HG02938 (cell line): ENCODE measurements around the gene DCAF5.
"Not testable (repeated sequence)": the region's sequence is repeated elsewhere in the genome, so short reads cannot be mapped to it uniquely, and the experiment has no call there.

Experiments used
- ATAC-seq: cut with Tn5 transposase; IDR thresholded peaks from one replicate; pipeline ENCODE4 v1.9.1; 2021; ENCODE audit warnings: mild to moderate bottlenecking, moderate library complexity; ENCODE audit not compliant: unreplicated experiment

Gene DCAF5

DNA sequence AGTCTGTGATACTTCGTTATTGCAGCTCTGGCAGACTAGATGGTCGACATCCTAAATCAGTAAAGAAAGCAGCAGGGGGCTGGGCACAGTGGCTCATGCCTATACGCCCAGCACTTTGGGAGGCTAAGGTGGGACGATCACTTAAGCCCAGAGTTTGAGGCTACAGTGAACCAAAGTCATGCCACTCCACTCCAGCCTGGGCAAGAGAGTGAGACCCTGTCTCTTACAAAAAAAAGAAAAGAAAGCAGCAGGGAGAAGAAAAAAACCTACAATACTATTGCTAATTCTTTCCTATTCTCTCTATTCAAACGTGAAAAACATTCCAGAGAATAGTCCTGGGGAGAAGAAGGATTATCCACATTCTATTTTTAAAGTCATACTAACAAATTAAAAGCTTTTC lies 79.5 kb downstream of the DCAF5 start:
- ATAC-seq, result no peak

DNA sequence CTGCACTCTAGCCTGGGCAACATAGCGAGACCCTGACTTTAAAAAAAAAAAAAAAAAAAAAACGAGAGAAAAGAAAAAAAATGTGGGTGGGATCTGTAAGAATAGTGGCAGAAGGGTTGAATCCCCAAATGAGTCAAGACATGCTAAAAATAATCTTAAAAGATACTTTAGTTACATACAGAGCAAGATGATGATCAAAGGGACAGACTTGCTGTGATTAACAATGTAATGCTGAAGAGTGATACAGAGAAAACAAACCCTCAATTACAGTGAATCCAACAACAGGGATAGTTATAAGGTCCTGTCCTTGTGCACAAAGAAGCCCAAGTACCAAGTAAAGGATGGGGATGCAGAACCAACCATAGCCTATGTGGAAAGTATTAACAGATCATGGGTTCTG lies 80.3 kb downstream of the DCAF5 start:
- ATAC-seq, result no peak

GRCh38 chr14:69068744-69069421 lies 84.0 kb downstream of the DCAF5 start:
- ATAC-seq, result no peak

DNA sequence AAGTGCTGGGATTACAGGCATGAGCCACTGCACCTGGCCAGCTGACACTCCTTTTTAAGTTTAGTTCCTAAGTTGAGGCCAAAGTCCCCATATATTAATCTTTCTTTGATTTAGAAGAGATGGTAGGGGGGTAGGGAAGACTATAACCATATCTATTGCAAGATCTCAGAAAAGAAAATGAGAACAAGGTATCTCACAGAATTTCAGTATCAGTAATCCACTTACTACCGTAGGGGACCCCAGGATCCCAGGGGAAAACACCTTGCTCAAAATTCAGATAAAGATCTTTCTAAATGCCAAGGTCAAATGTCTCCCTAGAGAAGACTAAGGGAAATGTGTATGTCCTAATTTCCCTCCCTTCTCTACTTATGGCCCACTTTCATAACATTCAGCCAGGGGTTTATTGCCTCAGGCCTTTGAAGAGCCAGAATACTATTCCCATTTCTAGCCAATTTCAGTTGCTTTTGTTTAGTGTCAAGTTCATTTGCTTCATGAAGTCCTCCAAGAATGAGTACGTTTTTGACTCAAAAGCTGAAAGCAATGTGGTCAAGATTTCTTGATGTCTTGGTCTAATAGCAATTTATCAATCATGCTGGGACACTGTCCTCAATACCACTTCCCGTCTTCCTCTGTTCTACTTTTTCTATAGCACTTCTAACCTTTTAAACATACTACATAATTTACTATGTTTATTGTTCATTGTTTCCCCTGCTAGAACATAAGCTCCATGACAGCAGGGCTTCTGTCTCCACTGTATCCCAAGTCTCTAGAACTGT lies 86.3 kb downstream of the DCAF5 start:
- ATAC-seq, result no peak

DNA sequence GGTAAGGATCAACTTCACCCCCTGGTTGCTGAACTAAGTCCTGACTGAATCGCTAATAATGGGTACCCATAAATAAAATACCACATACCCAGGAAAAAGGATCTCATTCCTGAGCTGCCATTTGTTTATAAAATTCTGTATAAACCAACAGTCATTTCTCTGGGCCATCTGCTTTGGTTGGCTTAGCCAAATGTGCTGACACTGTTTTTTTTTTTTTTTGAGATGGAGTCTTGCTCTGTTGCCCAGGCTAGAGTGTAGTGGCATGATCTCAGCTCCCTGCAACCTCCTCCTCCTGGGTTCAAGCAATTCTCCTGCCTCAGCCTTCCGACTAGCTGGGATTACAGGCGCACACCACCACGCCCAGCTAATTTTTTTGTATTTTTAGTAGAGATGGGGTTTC lies 87.0 kb downstream of the DCAF5 start:
- not testable (repeated sequence) for ATAC-seq

DNA sequence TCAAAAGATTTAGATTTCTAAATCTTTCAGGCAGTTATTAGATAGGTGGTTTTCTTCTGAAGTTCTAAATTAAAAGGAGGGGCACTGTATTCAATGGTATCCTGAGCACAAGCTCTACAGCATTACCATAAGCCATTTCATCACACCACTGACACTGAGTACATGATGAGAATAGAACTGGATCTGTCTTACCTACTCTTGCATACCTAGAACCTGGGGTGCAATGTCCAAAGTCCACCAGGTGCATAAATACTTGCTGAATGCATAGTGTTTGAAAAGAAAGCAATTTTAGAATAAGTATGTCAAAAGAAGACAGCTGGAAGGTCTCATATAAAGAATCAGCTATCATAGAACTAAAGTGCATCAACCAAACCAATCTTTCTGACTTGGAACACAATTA lies 88.3 kb downstream of the DCAF5 start:
- no peak for ATAC-seq

- no peak for ATAC-seq
These were observed 93.0 kb downstream of the DCAF5 start for GRCh38 chr14:69059658-69060623.

GRCh38 chr14:69055999-69056788 lies 96.7 kb downstream of the DCAF5 start:
- ATAC-seq, result no peak

DNA sequence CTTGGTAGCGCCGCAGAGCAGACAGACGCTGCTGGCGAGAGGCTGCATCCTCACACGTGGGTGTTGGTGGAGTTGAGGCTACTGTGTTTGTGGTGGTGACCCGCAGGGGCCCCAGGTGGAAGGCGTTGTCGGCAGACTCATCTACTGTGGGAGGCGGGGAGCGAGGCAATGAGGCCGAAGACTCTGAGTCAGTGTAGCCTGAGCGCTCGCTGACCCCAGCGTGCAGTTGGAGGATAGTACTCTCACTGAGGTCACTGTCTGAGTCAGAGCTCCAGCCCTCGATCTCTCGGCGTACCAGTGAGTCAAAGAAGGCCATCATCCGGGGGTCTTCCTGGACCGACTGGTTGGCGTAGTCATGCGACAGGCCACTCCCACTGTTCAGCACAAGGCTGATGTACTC lies 97.8 kb downstream of the DCAF5 start:
- ATAC-seq, result no peak

- ATAC-seq, result no peak
These were observed 98.9 kb downstream of the DCAF5 start for GRCh38 chr14:69054030-69054429.

- ATAC-seq, result no peak
These were observed 100.7 kb downstream of the DCAF5 start for GRCh38 chr14:69052181-69052601.

- no peak for ATAC-seq
These were observed 102.4 kb downstream of the DCAF5 start for GRCh38 chr14:69050240-69051184.

GRCh38 chr14:69049675-69050074 lies 103.2 kb downstream of the DCAF5 start:
- no peak for ATAC-seq

GRCh38 chr14:69048456-69048855 lies 104.5 kb downstream of the DCAF5 start:
- no peak for ATAC-seq

DNA sequence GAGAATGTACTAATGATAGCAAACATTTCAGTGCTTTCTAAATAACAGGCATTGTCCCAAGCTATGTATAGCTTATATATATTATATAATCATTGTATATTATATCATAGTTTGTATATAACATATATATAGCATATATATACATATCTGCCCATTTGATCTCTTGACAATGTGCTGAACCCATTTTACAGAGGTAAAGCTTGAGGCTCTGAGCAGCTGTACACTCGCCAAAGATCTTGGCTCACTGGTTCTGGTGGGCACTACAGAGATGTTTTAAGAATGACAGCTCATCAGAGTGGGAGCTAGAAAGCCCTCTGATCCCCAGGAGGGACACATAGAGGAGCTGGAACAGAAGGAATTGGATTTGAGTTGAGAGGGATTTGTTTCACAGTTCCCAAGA lies 105.7 kb downstream of the DCAF5 start:
- ATAC-seq, result no peak

DNA sequence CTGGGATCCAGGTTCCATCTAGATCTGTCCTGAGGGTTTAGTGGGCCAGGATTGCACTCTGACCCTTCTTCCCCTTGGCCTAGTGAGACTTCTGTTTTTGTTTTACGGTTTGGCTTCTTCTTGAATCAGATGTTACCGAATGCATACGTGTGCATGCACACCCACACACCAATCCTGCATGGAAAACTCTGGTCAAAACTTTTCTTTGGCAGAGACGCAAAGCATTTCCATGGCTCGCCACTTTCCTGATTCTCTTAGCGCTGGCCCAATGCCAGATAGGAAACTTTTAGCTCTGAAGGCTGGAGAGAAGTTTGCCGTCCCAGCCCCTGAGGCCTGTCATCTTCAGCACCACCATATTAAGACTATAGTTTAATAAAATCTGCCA lies 106.5 kb downstream of the DCAF5 start:
- ATAC-seq, result no peak

DNA sequence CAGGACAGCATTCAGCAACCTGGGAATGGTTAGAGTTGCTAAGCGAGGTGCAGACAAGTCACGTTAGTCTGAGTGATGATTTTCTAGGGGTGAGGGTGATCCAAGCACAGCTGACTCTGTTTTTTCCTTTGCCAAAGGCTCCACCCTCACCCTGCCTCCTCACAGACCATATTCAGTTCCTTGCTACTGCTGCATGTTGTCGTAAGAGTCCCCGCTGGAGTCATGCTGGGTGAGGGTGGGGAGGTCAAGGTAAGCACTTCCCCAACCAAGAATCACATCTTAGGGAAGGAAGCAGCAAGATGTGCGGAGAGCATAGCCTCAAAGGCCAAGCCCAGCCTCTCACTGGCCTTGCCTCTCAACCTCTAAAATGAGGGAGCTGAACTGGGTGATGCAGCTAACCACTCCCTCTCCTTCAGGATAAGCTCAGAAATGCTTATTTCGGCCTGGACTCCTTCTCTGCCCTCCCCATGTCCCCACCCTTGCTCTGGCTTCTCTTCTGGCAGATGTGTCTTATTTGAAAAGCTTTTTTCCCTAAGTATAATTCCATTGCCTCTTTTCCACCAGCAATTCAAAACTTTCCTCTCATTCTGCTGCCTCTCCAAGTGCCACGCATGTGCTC lies 107.0 kb downstream of the DCAF5 start:
- ATAC-seq, result no peak

DNA sequence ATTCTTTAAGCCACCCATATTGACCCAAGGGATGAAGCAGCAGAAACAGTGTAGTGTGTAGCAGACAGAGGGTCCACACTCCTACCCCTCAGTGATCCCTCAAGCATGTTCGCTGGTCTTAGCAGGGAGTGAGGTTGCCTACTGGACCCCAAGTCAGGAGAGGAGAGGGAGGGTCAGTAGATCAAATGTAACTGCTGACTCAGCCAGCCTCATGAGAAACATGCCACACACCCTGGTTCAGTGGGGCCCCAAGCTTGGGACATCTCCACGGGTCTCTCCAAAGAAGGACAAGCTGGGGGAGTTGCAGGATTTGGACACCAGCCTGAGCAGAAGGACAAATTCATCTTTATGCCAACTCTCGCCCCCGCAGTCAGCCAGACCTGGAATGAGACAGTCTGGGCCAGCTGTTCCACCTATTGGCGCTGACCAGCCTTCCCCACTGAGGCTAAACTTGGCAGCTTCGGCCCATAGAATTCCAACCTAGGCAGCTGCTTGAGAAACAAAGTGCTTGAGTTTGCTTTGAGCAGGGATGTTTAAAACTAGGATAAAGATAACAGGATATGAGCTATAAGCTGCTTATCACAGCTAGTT lies 107.9 kb downstream of the DCAF5 start:
- ATAC-seq, result no peak

DNA sequence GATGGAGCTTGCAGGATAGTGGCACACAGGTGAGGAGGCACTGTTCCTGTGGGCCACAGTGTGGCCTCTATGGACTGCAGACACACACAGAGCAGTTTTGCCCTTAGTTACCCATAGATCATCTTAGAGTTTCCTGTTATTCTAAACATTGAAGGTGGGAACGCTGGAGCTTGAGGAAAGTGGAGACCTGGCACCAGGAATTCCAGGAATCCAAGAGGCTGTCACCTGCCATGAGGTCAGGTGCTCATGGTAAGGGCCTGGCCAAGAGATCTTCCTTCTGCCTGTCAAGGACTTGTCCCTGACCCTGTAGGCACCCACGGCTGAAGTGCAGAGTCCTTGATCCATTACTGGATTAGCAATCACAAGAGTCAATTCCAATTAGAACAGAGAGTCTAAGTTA lies 108.6 kb downstream of the DCAF5 start:
- ATAC-seq, result no peak
